BLaER1 (cell line): ENCODE data around the gene POLR1C.
"Not testable (repeated sequence)": the region's sequence is repeated elsewhere in the genome, so short reads cannot be mapped to it uniquely, and the experiment has no call there.

ENCODE experiments used
- H3K27ac ChIP-seq: shearing (Covaris generic); formaldehyde crosslinking; 2 replicates; pipeline ENCODE4 v1.8.1; 2022
- H3K27me3 ChIP-seq: shearing (Covaris generic); formaldehyde crosslinking; 2 replicates; pipeline ENCODE4 v1.8.1; 2022
- H3K36me3 ChIP-seq: shearing (Covaris generic); formaldehyde crosslinking; 2 replicates; pipeline ENCODE4 v1.8.1; 2022
- H3K4me1 ChIP-seq: shearing (Covaris generic); formaldehyde crosslinking; 2 replicates; pipeline ENCODE4 v1.8.1; 2022
- H3K4me2 ChIP-seq: shearing (Covaris generic); formaldehyde crosslinking; 2 replicates; pipeline ENCODE4 v1.8.1; 2022
- H3K4me3 ChIP-seq: shearing (Covaris generic); formaldehyde crosslinking; 2 replicates; pipeline ENCODE4 v1.8.1; 2022
- H3K9ac ChIP-seq: shearing (Covaris generic); formaldehyde crosslinking; 2 replicates; pipeline ENCODE4 v1.8.1; 2022
- H3K9me3 ChIP-seq: shearing (Covaris generic); formaldehyde crosslinking; 2 replicates; pipeline ENCODE4 v1.8.1; 2022
- H4K20me1 ChIP-seq: shearing (Covaris generic); formaldehyde crosslinking; 2 replicates; pipeline ENCODE4 v1.8.1; 2022
- Cebpa-rat ChIP-seq: shearing (Covaris generic); IDR thresholded peaks from 2 replicates; pipeline ENCODE4 v1.8.1; 2022

POLR1C gene

DNA sequence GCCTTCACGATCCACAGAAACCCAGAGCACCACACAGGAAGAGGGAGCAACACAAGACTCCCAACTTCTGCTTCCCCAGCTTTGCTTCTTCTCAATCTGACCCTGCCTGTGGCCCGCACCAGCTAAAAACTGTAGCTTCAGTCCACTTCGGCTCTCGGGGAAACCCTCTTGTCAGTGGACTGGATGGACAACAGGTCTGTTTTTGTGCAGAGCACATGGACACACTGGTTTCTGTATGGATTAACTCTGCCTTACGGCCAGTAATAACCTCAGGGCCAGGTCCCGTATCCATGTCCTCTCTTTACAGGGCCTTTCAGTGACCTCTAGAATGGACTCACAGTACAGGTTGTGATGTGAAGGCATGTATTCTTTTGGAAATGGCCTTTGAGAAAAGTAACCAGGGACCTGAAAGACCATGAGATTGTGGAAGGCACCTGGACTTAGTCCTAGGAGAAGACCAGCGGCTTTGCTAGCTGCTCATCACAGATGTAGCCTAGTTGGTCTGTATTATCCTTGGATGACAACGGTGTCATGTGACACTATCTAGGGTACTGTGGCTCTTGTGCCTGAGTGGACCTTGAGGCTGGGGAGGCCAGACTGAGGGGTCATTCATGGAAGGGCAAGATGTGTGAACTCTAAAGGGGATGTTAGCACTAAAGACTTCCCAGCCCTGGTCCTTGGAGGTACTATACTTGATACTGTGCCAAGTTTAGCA is 5.8 kb downstream of the POLR1C start:
- no peak for TF ChIP-seq Cebpa-rat
- Histone ChIP-seq H3K27me3 (no peaks in the 10 kb centered on the region), H3K4me1 (peaks cover 15% of the 10 kb centered on the region), H4K20me1 (peaks cover 31% of the 10 kb centered on the region), H3K36me3 (peaks cover 91% of the 10 kb centered on the region), H3K9ac (no peak overlapping the region), H3K4me3 (no peak overlapping the region), H3K9me3 (no peaks in the 10 kb centered on the region), H3K4me2 (no peak overlapping the region), H3K27ac (no peak overlapping the region)

DNA sequence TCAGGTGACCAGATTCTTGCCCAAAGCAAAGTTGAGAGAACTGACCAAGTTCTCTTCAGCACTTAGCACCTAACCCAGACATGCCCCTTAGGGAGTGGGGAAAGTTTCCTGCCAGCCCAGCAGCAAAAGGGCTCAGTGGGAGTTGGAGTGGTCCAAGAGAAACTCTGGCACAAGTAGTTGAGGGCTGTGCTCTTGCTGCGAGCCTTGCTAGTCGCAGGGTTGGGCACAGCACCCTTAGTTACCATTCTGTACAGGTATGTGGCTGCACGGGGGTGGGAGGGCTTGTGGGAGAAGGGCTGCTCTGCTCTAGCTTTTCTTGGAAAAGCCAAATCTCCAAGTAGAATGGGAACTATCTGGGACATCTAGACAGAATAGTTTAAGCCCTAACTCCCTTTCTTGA is 6.4 kb downstream of the POLR1C start:
- Histone ChIP-seq H3K36me3 (peaks cover 97% of the 10 kb centered on the region), H4K20me1 (peaks cover 35% of the 10 kb centered on the region), H3K27ac (no peak overlapping the region), H3K4me2 (no peak overlapping the region), H3K4me1 (peaks cover 9% of the 10 kb centered on the region), H3K4me3 (no peak overlapping the region), H3K27me3 (no peaks in the 10 kb centered on the region), H3K9me3 (no peaks in the 10 kb centered on the region), H3K9ac (no peak overlapping the region)
- TF ChIP-seq Cebpa-rat, result no peak

DNA sequence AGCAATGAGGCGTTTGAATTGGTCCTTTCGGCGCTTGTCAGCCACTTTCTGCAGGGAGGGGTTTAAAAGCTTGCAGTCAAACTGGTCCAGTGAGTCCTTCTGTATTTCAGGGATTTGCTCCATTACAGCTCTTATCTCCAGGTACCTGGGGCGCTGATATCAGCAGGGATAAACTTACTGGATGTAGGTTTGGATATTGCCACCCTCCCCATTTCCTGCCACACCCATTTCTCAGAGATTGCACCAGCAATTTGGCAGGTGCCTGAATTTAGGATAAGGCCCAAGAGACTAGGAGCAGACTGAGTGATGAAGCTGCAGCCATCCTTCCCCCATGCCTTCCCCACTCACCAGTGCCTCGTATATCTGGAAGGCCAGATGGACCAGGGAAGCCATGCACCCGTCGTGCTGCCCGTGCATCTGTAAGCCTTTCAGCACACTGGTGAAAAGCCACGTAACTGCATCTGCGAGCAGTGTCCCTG is 7.6 kb downstream of the POLR1C start:
- Histone ChIP-seq H3K4me2 (no peak overlapping the region), H3K27ac (no peak overlapping the region), H4K20me1 (peaks cover 35% of the 10 kb centered on the region), H3K9me3 (no peaks in the 10 kb centered on the region), H3K9ac (no peak overlapping the region), H3K36me3 (peaks cover 100% of the 10 kb centered on the region), H3K4me1 (no peaks in the 10 kb centered on the region), H3K27me3 (no peaks in the 10 kb centered on the region), H3K4me3 (no peak overlapping the region)
- no peak for TF ChIP-seq Cebpa-rat

GRCh38 chr6:43532201-43532600 is 15.3 kb downstream of the POLR1C start:
- Histone ChIP-seq H3K36me3 (peaks cover 100% of the 10 kb centered on the region), H3K9ac (no peak overlapping the region), H3K4me2 (no peak overlapping the region), H3K9me3 (no peaks in the 10 kb centered on the region), H3K4me1 (no peaks in the 10 kb centered on the region), H3K4me3 (no peak overlapping the region), H3K27ac (no peak overlapping the region), H4K20me1 (0 out of 2 replicates have a peak, but pooled peaks cover 5% of the 10 kb centered on the region), H3K27me3 (no peaks in the 10 kb centered on the region)
- no peak for TF ChIP-seq Cebpa-rat

DNA sequence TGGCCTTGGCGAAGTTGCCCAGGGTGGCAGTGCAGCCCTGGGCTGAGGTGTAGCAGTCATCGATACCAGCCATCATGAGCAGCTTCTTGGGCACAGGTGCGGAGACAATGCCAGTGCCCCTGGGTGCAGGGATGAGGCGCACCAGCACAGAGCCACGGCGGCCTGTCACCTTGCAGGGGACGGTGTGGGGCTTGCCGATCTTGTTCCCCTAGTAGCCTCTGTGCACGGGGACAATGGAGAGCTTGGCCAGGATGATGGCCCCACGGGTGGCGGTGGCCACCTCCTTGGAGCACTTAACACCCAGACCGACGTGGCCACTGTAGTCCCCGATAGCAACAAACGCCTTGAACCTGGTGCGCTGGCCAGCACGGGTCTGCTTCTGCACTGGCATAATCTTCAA is 22.1 kb downstream of the POLR1C start:
- H3K9ac ChIP-seq, H3K4me3 ChIP-seq, H3K4me2 ChIP-seq, H3K4me1 ChIP-seq, H3K27ac ChIP-seq, H3K9me3 ChIP-seq, H3K27me3 ChIP-seq: not testable (repeated sequence)
- Histone ChIP-seq H4K20me1 (peaks cover 15% of the 10 kb centered on the region; the same call in 1 of the 2 replicates), H3K36me3 (peaks cover 98% of the 10 kb centered on the region)

DNA sequence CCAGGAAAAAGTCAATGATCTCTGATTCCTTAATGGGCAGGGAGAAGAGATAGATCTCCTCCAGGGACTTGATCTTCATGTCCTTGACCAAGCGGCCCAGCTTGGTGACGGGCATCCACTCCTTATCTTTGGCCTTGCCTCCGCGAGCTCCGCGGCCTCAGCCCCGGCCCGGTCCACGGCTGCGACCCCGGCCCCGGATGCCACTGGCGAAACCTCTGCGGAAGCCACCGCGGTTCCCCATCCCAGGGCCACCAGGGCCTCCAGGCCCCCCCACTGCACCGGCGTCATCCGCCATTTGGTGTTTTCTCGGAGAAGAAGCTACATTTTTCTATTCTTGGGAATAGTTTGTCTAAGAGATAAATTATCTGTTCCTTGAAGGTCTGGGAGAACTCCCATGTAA is 22.5 kb downstream of the POLR1C start:
- not testable (repeated sequence) for H3K4me3 ChIP-seq
- H3K36me3 ChIP-seq, result peaks cover 98% of the 10 kb centered on the region

GRCh38 chr6:43540507-43540906 is 23.6 kb downstream of the POLR1C start:
- H3K27ac ChIP-seq, result no peak overlapping the region
- H3K36me3 ChIP-seq, result peaks cover 98% of the 10 kb centered on the region
- H3K4me1 ChIP-seq, result no peaks in the 10 kb centered on the region
- H3K9ac ChIP-seq, result no peak overlapping the region
- H3K9me3 ChIP-seq, result no peaks in the 10 kb centered on the region
- H4K20me1 ChIP-seq, result peaks cover 15% of the 10 kb centered on the region; the same call in 1 of the 2 replicates
- no peak for TF ChIP-seq Cebpa-rat
- H3K4me2 ChIP-seq, result no peak overlapping the region
- no peaks in the 10 kb centered on the region for H3K27me3 ChIP-seq
- H3K4me3 ChIP-seq, result no peak overlapping the region

More for the DNA sequence above, 22.5 kb downstream of the POLR1C start:
- not testable (repeated sequence) for H3K9ac ChIP-seq, H3K9me3 ChIP-seq, H3K27ac ChIP-seq, H3K4me2 ChIP-seq, H3K4me1 ChIP-seq, H3K27me3 ChIP-seq
- H4K20me1 ChIP-seq, result peaks cover 15% of the 10 kb centered on the region; the same call in 1 of the 2 replicates

DNA sequence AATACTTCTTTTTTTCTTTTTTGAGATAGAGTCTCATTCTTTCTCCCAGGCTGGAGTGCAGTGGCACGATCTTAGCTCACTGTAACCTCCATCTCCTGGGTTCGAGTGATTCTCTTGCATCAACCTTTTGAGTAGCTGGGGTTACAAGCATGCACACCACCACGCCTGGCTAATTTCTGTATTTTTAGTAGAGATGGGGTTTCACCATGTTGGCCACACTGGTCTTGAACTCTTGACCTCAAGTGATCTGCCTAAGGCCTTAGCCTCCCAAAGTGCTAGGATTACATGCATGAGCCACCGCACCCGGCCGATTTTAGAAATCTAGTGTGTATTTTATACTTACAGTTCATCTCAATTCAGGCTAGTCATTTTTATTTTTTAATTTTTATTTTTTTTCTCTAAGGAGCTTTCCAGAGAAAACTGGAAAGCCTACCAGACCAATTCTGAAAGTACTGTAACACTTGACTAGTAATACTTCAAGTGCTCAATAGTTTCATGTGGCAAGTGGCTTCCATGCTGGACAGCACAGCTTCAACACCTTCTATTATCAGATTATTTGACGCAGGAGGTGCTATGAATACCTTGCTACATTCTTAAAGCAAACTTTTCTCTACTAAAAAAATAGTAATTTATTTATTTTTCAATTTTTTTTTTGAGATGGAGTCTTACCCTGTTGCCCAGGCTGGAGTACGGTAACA is 25.0 kb downstream of the POLR1C start:
- Histone ChIP-seq H3K36me3 (peaks cover 98% of the 10 kb centered on the region), H3K27me3 (no peaks in the 10 kb centered on the region), H3K4me2 (no peak overlapping the region), H3K27ac (no peak overlapping the region), H3K9me3 (no peaks in the 10 kb centered on the region), H3K4me1 (no peaks in the 10 kb centered on the region), H4K20me1 (peaks cover 15% of the 10 kb centered on the region; the same call in 1 of the 2 replicates), H3K4me3 (no peak overlapping the region), H3K9ac (no peak overlapping the region)
- no peak for TF ChIP-seq Cebpa-rat

- peaks cover 100% of the 10 kb centered on the region for H3K36me3 ChIP-seq
- no peak overlapping the region for H3K9ac ChIP-seq
- H3K27ac ChIP-seq, result no peak overlapping the region
- H4K20me1 ChIP-seq, result peaks cover 15% of the 10 kb centered on the region; the same call in 1 of the 2 replicates
- no peaks in the 10 kb centered on the region for H3K27me3 ChIP-seq
- H3K4me3 ChIP-seq, result no peak overlapping the region
- H3K4me2 ChIP-seq, result no peak overlapping the region
- TF ChIP-seq Cebpa-rat, result no peak
- H3K9me3 ChIP-seq, result no peaks in the 10 kb centered on the region
- no peaks in the 10 kb centered on the region for H3K4me1 ChIP-seq
Observed at GRCh38 chr6:43544461-43544860, 27.6 kb downstream of the POLR1C start.

DNA sequence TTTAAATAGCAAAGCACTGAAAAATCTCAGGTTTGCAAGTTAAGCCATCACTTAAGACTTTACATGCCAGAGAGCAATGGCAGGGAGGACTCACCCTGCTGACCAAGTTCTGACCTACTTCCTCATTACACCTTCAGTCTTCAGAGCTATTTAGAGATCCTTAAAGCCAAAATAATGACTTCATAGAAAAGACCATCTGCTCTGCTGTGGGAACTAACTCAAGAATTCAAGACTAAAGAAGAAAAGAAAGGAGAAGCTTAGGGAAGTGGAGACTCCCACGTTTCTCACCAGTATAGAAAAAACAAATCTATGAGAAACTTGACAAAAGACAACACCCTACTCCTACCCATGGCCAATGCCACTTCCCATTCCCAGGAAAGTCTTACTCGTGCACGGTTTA is 30.3 kb downstream of the POLR1C start:
- Histone ChIP-seq H4K20me1 (no peaks in the 10 kb centered on the region), H3K4me3 (no peak overlapping the region), H3K9ac (no peak overlapping the region), H3K36me3 (peaks cover 100% of the 10 kb centered on the region), H3K4me1 (no peaks in the 10 kb centered on the region), H3K27ac (no peak overlapping the region), H3K9me3 (no peaks in the 10 kb centered on the region), H3K27me3 (no peaks in the 10 kb centered on the region), H3K4me2 (no peak overlapping the region)
- no peak for TF ChIP-seq Cebpa-rat

- H3K4me2 ChIP-seq, H4K20me1 ChIP-seq, H3K27ac ChIP-seq, H3K27me3 ChIP-seq, H3K4me1 ChIP-seq, H3K9ac ChIP-seq, H3K9me3 ChIP-seq, H3K4me3 ChIP-seq: not testable (repeated sequence)
- peaks cover 100% of the 10 kb centered on the region for H3K36me3 ChIP-seq
Observed at GRCh38 chr6:43557620-43558019, 40.7 kb downstream of the POLR1C start.
